ENCODE data around the gene VAPB. TPM values are rescaled to one million over a fixed set of nuclear protein-coding genes. Genes with fewer than 3 reads are reported as not detected.

Gene VAPB
- total RNA-seq, 1 experiment from 2014 or later, result 65.1 TPM

- H3K9me3 Mint-ChIP-seq, result no peaks in the 10 kb centered on the region
- Histone ChIP-seq H3K4me2 (ENCODE audit: insufficient read depth, insufficient read length, low read length) (no peak overlapping the region), H3K18ac (ENCODE audit: insufficient read length, low read depth, low read length) (no peak overlapping the region), H4K91ac (ENCODE audit: insufficient read length, low read depth, low read length) (no peak overlapping the region), H2BK20ac (ENCODE audit: low read depth, low read length, poor library complexity, severe bottlenecking) (no peak overlapping the region), H4K5ac (ENCODE audit: insufficient read length, low read depth, low read length) (no peak overlapping the region), H2BK5ac (ENCODE audit: insufficient read length, low read length) (no peak overlapping the region), H2BK15ac (ENCODE audit: low read depth, low read length) (no peak overlapping the region), H3K79me1 (ENCODE audit: insufficient read depth, low read depth, low read length, poor library complexity, severe bottlenecking) (no peaks in the 10 kb centered on the region), H3K14ac (ENCODE audit: insufficient read depth, low read length) (no peak overlapping the region), H3K27ac (ENCODE audit: insufficient read length, low read depth, low read length) (no peak overlapping the region), H2AK5ac (ENCODE audit: insufficient read length, low read length) (no peak overlapping the region), H3T11ph (ENCODE audit: low read length) (no peak overlapping the region), H3K79me2 (ENCODE audit: insufficient read depth, low read length) (peaks cover 36% of the 10 kb centered on the region; the same call in 1 of the 2 replicates), H3K9me3 (ENCODE audit: control insufficient read depth, low read depth, low read length) (no peaks in the 10 kb centered on the region), H3K27me3 (ENCODE audit: insufficient read depth, low read length) (no peaks in the 10 kb centered on the region), H4K20me1 (ENCODE audit: control insufficient read depth, insufficient read depth, insufficient read length) (no peaks in the 10 kb centered on the region), H3K4me1 (ENCODE audit: insufficient read depth, low read length) (no peaks in the 10 kb centered on the region), H2AFZ (ENCODE audit: low read length) (no peak overlapping the region), H2BK12ac (ENCODE audit: insufficient read length, low read depth, low read length) (no peak overlapping the region), H3K56ac (ENCODE audit: insufficient read length, low read depth, low read length) (no peak overlapping the region), H3K4ac (ENCODE audit: low read depth, low read length) (no peak overlapping the region), H2BK120ac (ENCODE audit: low read depth, low read length, poor library complexity, severe bottlenecking) (no peak overlapping the region), H4K8ac (replicated peaks; ENCODE audit: insufficient read length, low read depth, low read length) (no peak overlapping the region), H3K23ac (ENCODE audit: insufficient read length, low read depth, low read length) (no peak overlapping the region), H3K9ac (ENCODE audit: extremely low read depth, insufficient read length, low read length) (no peak overlapping the region), H3K23me2 (ENCODE audit: insufficient read length, low read depth, low read length, poor library complexity, severe bottlenecking) (no peaks in the 10 kb centered on the region)
- no peaks in the 10 kb centered on the region for H3K27me3 Mint-ChIP-seq (ENCODE audit: low read depth)
- WGBS (ENCODE audit: extremely low coverage, insufficient read length, low lambda C conversion rate), result no CpG with 5 or more reads among the region's 6 CpGs
- no peak overlapping the region for H3K27ac Mint-ChIP-seq
- H3K4me3 Mint-ChIP-seq, result no peak overlapping the region
- H3K36me3 Mint-ChIP-seq (ENCODE audit: insufficient read depth in 1 of 3, low read depth in 3 of 3), result peaks cover 1 to 9% (median 6%) of the 10 kb centered on the region in 3 experiments; a peak in 6 of 7 replicates
- no peak for DNase-seq
- TF ChIP-seq, protein P1, sequence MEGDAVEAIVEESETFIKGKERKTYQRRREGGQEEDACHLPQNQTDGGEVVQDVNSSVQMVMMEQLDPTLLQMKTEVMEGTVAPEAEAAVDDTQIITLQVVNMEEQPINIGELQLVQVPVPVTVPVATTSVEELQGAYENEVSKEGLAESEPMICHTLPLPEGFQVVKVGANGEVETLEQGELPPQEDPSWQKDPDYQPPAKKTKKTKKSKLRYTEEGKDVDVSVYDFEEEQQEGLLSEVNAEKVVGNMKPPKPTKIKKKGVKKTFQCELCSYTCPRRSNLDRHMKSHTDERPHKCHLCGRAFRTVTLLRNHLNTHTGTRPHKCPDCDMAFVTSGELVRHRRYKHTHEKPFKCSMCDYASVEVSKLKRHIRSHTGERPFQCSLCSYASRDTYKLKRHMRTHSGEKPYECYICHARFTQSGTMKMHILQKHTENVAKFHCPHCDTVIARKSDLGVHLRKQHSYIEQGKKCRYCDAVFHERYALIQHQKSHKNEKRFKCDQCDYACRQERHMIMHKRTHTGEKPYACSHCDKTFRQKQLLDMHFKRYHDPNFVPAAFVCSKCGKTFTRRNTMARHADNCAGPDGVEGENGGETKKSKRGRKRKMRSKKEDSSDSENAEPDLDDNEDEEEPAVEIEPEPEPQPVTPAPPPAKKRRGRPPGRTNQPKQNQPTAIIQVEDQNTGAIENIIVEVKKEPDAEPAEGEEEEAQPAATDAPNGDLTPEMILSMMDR (conservative IDR thresholded peaks at IDR 0.05), result no peak
- peaks cover 40% of the 10 kb centered on the region in 2 experiments for H3K4me1 Mint-ChIP-seq
These were observed 8.4 kb downstream of the VAPB start for GRCh38 chr20:58397429-58397828.
